A673 (cell line): ENCODE results near the gene CRYAA.
"Not testable (repeated sequence)": the region's sequence is repeated elsewhere in the genome, so short reads cannot be mapped to it uniquely, and the experiment has no call there.

Experiments
- EZH2 ChIP-seq: fragments of 200-600 bp; sonication (generic); IDR thresholded peaks from 2 replicates; pipeline ENCODE4 v1.6.1; 2017; ENCODE audit warnings: borderline replicate concordance, low read depth, mild to moderate bottlenecking, mixed read lengths, antibody characterized with exemption, low read length; ENCODE audit not compliant: poor library complexity, severe bottlenecking
- TF ChIP-seq, protein P1 (sequence below): fragments of 300-800, 200-600 bp; sonication (generic); conservative IDR thresholded peaks from 2 replicates; pipeline ENCODE4 v1.5.1; 2017; ENCODE audit warnings: low read depth, mild to moderate bottlenecking, antibody characterized with exemption, low read length, moderate library complexity, mixed read lengths

DNA sequence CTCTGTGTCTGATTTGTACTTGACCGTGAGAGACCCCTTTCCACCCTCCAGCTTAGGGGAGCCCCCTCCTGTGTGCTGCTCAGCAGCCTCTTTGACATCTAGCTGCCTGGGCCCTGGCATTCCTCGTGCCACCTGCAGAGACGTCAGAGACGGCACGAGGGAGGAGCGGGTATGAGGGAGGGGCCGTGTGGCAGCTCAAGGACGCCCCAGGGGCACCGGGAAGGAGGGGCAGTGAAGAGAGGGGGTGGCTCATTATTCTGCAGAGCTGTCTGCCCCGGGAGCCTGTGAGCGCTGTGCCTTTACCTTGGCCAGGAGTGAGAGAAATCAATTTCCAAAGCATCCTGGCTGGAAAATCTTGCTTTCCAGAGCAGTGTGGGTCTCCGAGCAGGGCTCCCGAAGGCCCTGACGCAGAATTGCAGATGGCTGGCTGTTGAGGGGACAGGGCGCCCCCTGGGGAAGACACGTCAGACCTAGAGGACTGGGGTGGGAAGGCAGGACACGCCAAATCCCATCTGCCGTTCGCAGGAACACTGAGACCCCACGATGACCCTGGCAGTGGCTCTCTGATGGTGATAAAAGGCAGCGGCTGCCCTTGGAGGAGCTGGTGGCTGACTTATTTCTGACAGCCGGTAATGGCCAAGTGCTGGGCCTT lies 9.5 kb downstream of the CRYAA start:
- TF ChIP-seq, protein P1, sequence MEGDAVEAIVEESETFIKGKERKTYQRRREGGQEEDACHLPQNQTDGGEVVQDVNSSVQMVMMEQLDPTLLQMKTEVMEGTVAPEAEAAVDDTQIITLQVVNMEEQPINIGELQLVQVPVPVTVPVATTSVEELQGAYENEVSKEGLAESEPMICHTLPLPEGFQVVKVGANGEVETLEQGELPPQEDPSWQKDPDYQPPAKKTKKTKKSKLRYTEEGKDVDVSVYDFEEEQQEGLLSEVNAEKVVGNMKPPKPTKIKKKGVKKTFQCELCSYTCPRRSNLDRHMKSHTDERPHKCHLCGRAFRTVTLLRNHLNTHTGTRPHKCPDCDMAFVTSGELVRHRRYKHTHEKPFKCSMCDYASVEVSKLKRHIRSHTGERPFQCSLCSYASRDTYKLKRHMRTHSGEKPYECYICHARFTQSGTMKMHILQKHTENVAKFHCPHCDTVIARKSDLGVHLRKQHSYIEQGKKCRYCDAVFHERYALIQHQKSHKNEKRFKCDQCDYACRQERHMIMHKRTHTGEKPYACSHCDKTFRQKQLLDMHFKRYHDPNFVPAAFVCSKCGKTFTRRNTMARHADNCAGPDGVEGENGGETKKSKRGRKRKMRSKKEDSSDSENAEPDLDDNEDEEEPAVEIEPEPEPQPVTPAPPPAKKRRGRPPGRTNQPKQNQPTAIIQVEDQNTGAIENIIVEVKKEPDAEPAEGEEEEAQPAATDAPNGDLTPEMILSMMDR = not testable (repeated sequence)
- not testable (repeated sequence) for TF ChIP-seq EZH2
